ENCODE results near the gene ASXL2.

- TF ChIP-seq CTCF (conservative IDR thresholded peaks at IDR 0.05), result no peak
- TF ChIP-seq EZH2 (IDR thresholded peaks at IDR 0.05; ENCODE audit: low read depth), result no peak
Measured at GRCh38 chr2:25685741-25686140, 192.5 kb downstream of the ASXL2 start.

Data from PC-9 (cell line).